Caco-2 (cell line): ENCODE measurements around the gene LAMB3. TPM values are rescaled to one million over a fixed set of nuclear protein-coding genes. Genes with fewer than 3 reads are reported as not detected.

Experiments
- BruUV-seq: library from RNA; stranded (reverse); fragments of 400-500 nt; replicated peaks from 2 replicates; lab custom pipeline; 2021; lab: Mats Ljungman, UMichigan
- CTCF ChIA-PET: fragments of 300-600 bp; sonication (Branson Sonifier 250); formaldehyde crosslinking; loops from one replicate; lab custom pipeline; 2022; ENCODE audit warnings: antibody characterized with exemption; lab: Charles Lee
- POLR2A ChIA-PET: fragments of 300-600 bp; sonication (Branson Sonifier 250); formaldehyde crosslinking; loops from one replicate; lab custom pipeline; 2022; ENCODE audit warnings: antibody characterized with exemption; lab: Charles Lee
- DNase-seq, 2 experiments: peaks; one replicate each; pipeline versions ENCODE4 v3.0.0 to v3.0.0-alpha.2; 2020 to 2022
- H3K27me3 ChIP-seq: replicated peaks from 2 replicates; pipeline ENCODE4 v1.6.0; 2011; ENCODE audit warnings: low read length; ENCODE audit not compliant: control insufficient read depth, insufficient read depth
- H3K36me3 ChIP-seq: 2 replicates; pipeline ENCODE4 v1.5.1; 2011; ENCODE audit warnings: low read length; ENCODE audit not compliant: control insufficient read depth, insufficient read depth
- H3K4me1 ChIP-seq: fragments of 250-450 bp; sonication (Bioruptor Pico); 2 replicates; pipeline ENCODE4 v1.5.1; 2020; ENCODE audit warnings: mild to moderate bottlenecking
- H3K4me3 ChIP-seq: 2 replicates; pipeline ENCODE4 v1.5.1; 2011; ENCODE audit warnings: low read depth, mild to moderate bottlenecking, control low read depth, low read length
- H3K9me3 ChIP-seq: fragments of 250-450 bp; sonication (Bioruptor Pico); 2 replicates; pipeline ENCODE4 v1.5.1; 2020; ENCODE audit warnings: mild to moderate bottlenecking, moderate library complexity
- H3K27ac Mint-ChIP-seq: one replicate; pipeline ENCODE4 v1.8.0; 2022; ENCODE audit warnings: mixed read lengths; ENCODE audit not compliant: unreplicated experiment
- H3K27me3 Mint-ChIP-seq: one replicate; pipeline ENCODE4 v1.8.0; 2022; ENCODE audit warnings: mixed read lengths; ENCODE audit not compliant: insufficient read depth, unreplicated experiment
- H3K36me3 Mint-ChIP-seq: one replicate; pipeline ENCODE4 v1.8.0; 2022; ENCODE audit warnings: mild to moderate bottlenecking, mixed read lengths; ENCODE audit not compliant: insufficient read depth, unreplicated experiment
- H3K4me1 Mint-ChIP-seq: one replicate; pipeline ENCODE4 v1.8.0; 2022; ENCODE audit warnings: low read depth, mixed read lengths; ENCODE audit not compliant: unreplicated experiment
- H3K4me3 Mint-ChIP-seq: one replicate; pipeline ENCODE4 v1.8.0; 2022; ENCODE audit warnings: mild to moderate bottlenecking, moderate library complexity, mixed read lengths; ENCODE audit not compliant: unreplicated experiment
- H3K9me3 Mint-ChIP-seq: one replicate; pipeline ENCODE4 v1.8.0; 2022; ENCODE audit warnings: mixed read lengths; ENCODE audit not compliant: unreplicated experiment
- intact Hi-C: fragments of 100-400 bp; cut with micrococcal nuclease; formaldehyde crosslinking; loops from one replicate; pipeline ENCODE4 v1.10.0; 2022; ENCODE audit not compliant: unreplicated experiment
- total RNA-seq: library from RNA; stranded (reverse); gene quantifications from 2 replicates; pipeline ENCODE4 v1.2.3, GENCODE V29; 2022
- TF ChIP-seq, protein P1 (sequence below), 2 experiments: fragments of 200-600 bp in 1 of 2; IDR thresholded peaks; 1 replicate in 1 of 2; 2 replicates in 1 of 2; pipeline versions ENCODE4 v1.5.1 to v1.8.0; 2011 to 2022; ENCODE audit warnings: antibody characterized with exemption in 1 of 2, control low read depth in 1 of 2, inconsistent platforms in 1 of 2, low read depth in 1 of 2, low read length in 1 of 2, mild to moderate bottlenecking in 1 of 2, moderate library complexity in 1 of 2; ENCODE audit not compliant: insufficient read depth in 1 of 2, severe bottlenecking in 1 of 2, unreplicated experiment in 1 of 2

LAMB3 gene
- total RNA-seq, 1 experiment from 2014 or later, result 125 TPM

DNA sequence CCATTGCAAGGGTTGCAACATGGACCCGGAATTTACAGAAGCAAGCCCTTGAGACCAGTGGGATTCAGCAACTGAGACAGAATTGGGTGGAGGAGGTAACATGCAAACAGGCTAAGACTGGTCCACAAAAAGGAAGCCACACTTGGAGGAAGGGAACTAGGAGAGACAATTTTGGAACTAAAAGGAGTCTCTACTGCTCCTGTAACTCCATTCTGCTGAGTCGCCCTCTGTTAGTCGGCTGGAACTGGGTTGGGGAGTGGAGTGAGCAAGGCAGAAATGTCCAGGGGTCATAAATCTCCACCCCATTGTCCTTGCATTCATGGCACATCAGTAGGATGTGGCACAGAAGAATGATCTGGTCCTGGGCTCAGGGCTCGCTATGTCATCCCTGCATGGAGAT, 5.1 kb downstream of the LAMB3 start:
- CTCF ChIA-PET, result no interaction called here
- POLR2A ChIA-PET, result no interaction called here
- Mint-ChIP-seq H3K4me1 (peaks cover 41% of the 10 kb centered on the region), H3K4me3 (no peak overlapping the region), H3K27ac (peak overlapping the region; percentile 15), H3K9me3 (no peaks in the 10 kb centered on the region), H3K27me3 (no peaks in the 10 kb centered on the region), H3K36me3 (peaks cover 84% of the 10 kb centered on the region)
- no peak for DNase-seq
- intact Hi-C loops, result no loop called here
- peaks cover 12% of the 10 kb centered on the region for H3K36me3 ChIP-seq
- TF ChIP-seq, protein P1, sequence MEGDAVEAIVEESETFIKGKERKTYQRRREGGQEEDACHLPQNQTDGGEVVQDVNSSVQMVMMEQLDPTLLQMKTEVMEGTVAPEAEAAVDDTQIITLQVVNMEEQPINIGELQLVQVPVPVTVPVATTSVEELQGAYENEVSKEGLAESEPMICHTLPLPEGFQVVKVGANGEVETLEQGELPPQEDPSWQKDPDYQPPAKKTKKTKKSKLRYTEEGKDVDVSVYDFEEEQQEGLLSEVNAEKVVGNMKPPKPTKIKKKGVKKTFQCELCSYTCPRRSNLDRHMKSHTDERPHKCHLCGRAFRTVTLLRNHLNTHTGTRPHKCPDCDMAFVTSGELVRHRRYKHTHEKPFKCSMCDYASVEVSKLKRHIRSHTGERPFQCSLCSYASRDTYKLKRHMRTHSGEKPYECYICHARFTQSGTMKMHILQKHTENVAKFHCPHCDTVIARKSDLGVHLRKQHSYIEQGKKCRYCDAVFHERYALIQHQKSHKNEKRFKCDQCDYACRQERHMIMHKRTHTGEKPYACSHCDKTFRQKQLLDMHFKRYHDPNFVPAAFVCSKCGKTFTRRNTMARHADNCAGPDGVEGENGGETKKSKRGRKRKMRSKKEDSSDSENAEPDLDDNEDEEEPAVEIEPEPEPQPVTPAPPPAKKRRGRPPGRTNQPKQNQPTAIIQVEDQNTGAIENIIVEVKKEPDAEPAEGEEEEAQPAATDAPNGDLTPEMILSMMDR (IDR thresholded peaks at IDR 0.05; ENCODE audit: insufficient read depth in 1 of 2, low read depth in 1 of 2, low read length in 1 of 2, severe bottlenecking in 1 of 2, unreplicated experiment in 1 of 2), result no peak
- H3K4me1 ChIP-seq, result peaks cover 49% of the 10 kb centered on the region
- H3K9me3 ChIP-seq, result no peaks in the 10 kb centered on the region
- no peak overlapping the region for H3K4me3 ChIP-seq
- no TSS peak for BruUV-seq
- no peaks in the 10 kb centered on the region for H3K27me3 ChIP-seq

DNA sequence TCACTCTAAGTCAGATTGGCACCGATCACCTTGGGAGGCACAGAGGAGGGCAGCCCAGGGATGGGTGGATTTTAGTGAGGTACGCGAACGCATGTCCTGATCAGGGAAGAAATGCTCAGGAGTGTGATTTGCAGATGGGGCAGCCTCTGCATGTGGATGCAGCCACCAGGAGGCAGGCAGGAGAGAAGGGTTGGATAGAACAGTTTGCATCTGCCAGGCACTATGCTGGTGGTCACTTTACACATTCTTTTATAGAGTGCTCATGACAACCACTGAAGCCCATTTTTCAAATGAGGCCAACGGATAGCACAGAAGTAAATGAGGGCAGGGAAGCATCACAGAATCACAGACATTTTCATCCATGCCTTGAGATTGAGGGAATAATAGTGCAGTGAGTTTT, 5.7 kb downstream of the LAMB3 start:
- intact Hi-C loops, result loop anchor here (1.0 kb wide), 1 partner anchor 47 kb away; no protein-coding TSS in a partner anchor
- Histone ChIP-seq H3K9me3 (no peaks in the 10 kb centered on the region), H3K4me3 (no peak overlapping the region), H3K27me3 (no peaks in the 10 kb centered on the region), H3K4me1 (peaks cover 49% of the 10 kb centered on the region), H3K36me3 (peaks cover 14% of the 10 kb centered on the region)
- Mint-ChIP-seq H3K27ac (peak overlapping the region; percentile 15), H3K9me3 (no peaks in the 10 kb centered on the region), H3K4me1 (peaks cover 38% of the 10 kb centered on the region), H3K4me3 (no peak overlapping the region), H3K36me3 (peaks cover 88% of the 10 kb centered on the region), H3K27me3 (no peaks in the 10 kb centered on the region)
- TF ChIP-seq, protein P1 (IDR thresholded peaks at IDR 0.05; ENCODE audit: insufficient read depth in 1 of 2, low read depth in 1 of 2, low read length in 1 of 2, severe bottlenecking in 1 of 2, unreplicated experiment in 1 of 2), result peak; percentile 34 to 51
- CTCF ChIA-PET, result no interaction called here
- no TSS peak for BruUV-seq
- no peak for DNase-seq
- POLR2A ChIA-PET, result no interaction called here

DNA sequence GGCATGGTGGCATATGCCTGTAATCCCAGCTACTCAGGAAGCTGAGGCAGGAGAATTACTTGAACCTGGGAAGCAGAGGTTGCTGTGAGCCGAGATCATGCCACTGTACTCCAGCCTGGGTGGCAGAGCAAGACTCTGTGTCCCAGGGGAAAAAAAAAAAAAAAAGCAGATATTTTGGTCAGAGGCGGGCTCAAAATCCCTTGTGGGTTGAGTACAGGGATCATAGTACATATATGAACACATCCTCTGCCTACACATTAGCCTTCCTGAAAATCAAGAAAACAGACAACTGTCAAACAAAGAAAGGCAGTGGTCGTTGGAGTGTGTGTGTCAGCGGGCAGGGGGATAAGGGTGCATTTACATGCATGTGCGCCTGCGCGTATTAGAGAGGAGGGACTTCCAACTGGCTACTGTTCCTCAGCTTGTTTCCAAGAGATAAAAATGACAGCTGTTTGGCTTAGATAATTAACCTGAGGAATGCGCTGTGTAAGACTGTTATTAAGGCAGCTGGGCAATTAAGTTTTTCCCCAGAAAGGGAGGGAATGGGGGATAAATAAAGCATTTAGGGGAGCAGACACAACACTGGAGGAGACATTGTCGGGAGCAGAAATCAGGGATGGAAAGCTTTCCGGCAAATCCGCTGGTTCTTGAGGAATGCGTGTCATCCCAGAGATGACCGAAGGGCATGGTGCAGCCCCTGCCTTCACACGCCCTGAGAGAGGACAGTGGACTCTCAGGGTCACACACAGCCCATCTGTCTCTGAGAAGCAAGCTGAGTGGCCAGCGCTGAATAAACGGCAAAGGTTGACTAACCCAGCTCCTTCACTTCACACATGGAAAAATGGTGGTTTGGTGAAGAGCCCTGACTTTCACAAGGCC, 6.4 kb downstream of the LAMB3 start:
- CTCF ChIA-PET, result no interaction called here
- H3K36me3 Mint-ChIP-seq, result peaks cover 83% of the 10 kb centered on the region
- peak overlapping the region; percentile 79 for H3K27ac Mint-ChIP-seq
- no peaks in the 10 kb centered on the region for H3K27me3 Mint-ChIP-seq
- H3K9me3 ChIP-seq, result no peaks in the 10 kb centered on the region
- peaks cover 18% of the 10 kb centered on the region for H3K36me3 ChIP-seq
- H3K4me1 ChIP-seq, result peaks cover 43% of the 10 kb centered on the region
- H3K4me3 ChIP-seq, result no peak overlapping the region
- no TSS peak for BruUV-seq
- H3K4me1 Mint-ChIP-seq, result peaks cover 38% of the 10 kb centered on the region
- POLR2A ChIA-PET, result no interaction called here
- H3K4me3 Mint-ChIP-seq, result peak overlapping the region; percentile 27
- TF ChIP-seq, protein P1 (IDR thresholded peaks at IDR 0.05; ENCODE audit: insufficient read depth in 1 of 2, low read depth in 1 of 2, low read length in 1 of 2, severe bottlenecking in 1 of 2, unreplicated experiment in 1 of 2), result no peak
- intact Hi-C loops, result loop anchor here (1.0 kb wide), 1 partner anchor 47 kb away; no protein-coding TSS in a partner anchor
- no peaks in the 10 kb centered on the region for H3K9me3 Mint-ChIP-seq
- no peaks in the 10 kb centered on the region for H3K27me3 ChIP-seq
- no peak for DNase-seq
